IMR-90 (cell line): ENCODE data around the gene HSPA1L. TPM values are rescaled to one million over a fixed set of nuclear protein-coding genes. Genes with fewer than 3 reads are reported as not detected.

Experiments used
- ATAC-seq: fragments of 200-7000 bp; cut with Tn5 transposase; 2 replicates; pipeline ENCODE4 v1.9.1; 2020; ENCODE audit warnings: low read depth, mild to moderate bottlenecking, moderate library complexity
- BruUV-seq: library from RNA; stranded (reverse); fragments of 400-500 nt; replicated peaks from 2 replicates; lab custom pipeline; 2021; lab: Mats Ljungman, UMichigan
- CTCF ChIA-PET: fragments of 300-600 bp; formaldehyde crosslinking; extraction: SDS; loops from one replicate; lab custom pipeline; 2021; ENCODE audit warnings: antibody characterized with exemption; lab: Yijun Ruan, JAX
- POLR2A ChIA-PET: fragments of 300-600 bp; sonication (Branson Sonifier 250); formaldehyde crosslinking; loops from one replicate; lab custom pipeline; 2022; ENCODE audit warnings: antibody characterized with exemption; ENCODE audit not compliant: unreplicated experiment; lab: Charles Lee
- DNase-seq: peaks from one replicate; pipeline ENCODE4 v3.0.0; 2013
- H2AFZ ChIP-seq: replicated peaks from 2 replicates; pipeline ENCODE3; 2013; ENCODE audit warnings: low read length, mild to moderate bottlenecking; ENCODE audit not compliant: poor library complexity
- H2AK5ac ChIP-seq: 2 replicates; pipeline ENCODE4 v1.6.1; 2013; ENCODE audit warnings: low read depth, low read length, inconsistent platforms
- H2AK9ac ChIP-seq: replicated peaks from 2 replicates; pipeline ENCODE3; 2013; ENCODE audit warnings: mild to moderate bottlenecking, low read depth, low read length, moderate library complexity; ENCODE audit not compliant: poor library complexity
- H2BK120ac ChIP-seq: 2 replicates; pipeline ENCODE4 v1.6.1; 2013; ENCODE audit warnings: low read depth, low read length, inconsistent platforms
- H2BK15ac ChIP-seq: 3 replicates; pipeline ENCODE4 v1.6.1; 2013; ENCODE audit warnings: low read depth, low read length, inconsistent platforms
- H2BK20ac ChIP-seq: 2 replicates; pipeline ENCODE4 v1.6.1; 2013; ENCODE audit warnings: low read depth, mild to moderate bottlenecking, inconsistent platforms, low read length, moderate library complexity
- H2BK5ac ChIP-seq: 2 replicates; pipeline ENCODE4 v1.6.1; 2013; ENCODE audit warnings: mild to moderate bottlenecking, low read depth, low read length, inconsistent platforms; ENCODE audit not compliant: poor library complexity, severe bottlenecking
- H3K14ac ChIP-seq: replicated peaks from 2 replicates; pipeline ENCODE4 v1.6.1; 2013; ENCODE audit warnings: low read depth, low read length, inconsistent platforms
- H3K18ac ChIP-seq: 2 replicates; pipeline ENCODE4 v1.6.1; 2013; ENCODE audit warnings: low read depth, low read length, control low read depth
- H3K23ac ChIP-seq: 2 replicates; pipeline ENCODE4 v1.6.1; 2013; ENCODE audit warnings: low read depth, low read length, inconsistent platforms
- H3K27ac ChIP-seq: 2 replicates; pipeline ENCODE4 v1.5.1; 2013; ENCODE audit warnings: mild to moderate bottlenecking, control low read depth, low read length; ENCODE audit not compliant: insufficient read depth
- H3K27me3 ChIP-seq: 2 replicates; pipeline ENCODE4 v1.6.1; 2013; ENCODE audit warnings: low read length; ENCODE audit not compliant: control insufficient read depth, insufficient read depth
- H3K36me3 ChIP-seq: 2 replicates; pipeline ENCODE4 v1.6.1; 2013; ENCODE audit warnings: low read length, mixed read lengths; ENCODE audit not compliant: control insufficient read depth, insufficient read depth
- H3K4ac ChIP-seq: 2 replicates; pipeline ENCODE4 v1.6.1; 2013; ENCODE audit warnings: low read depth, low read length, inconsistent platforms
- H3K4me1 ChIP-seq: 2 replicates; pipeline ENCODE4 v1.6.1; 2013; ENCODE audit warnings: low read length, mixed read lengths; ENCODE audit not compliant: control insufficient read depth, insufficient read depth
- H3K4me2 ChIP-seq: 2 replicates; pipeline ENCODE4 v1.6.1; 2013; ENCODE audit warnings: low read depth, mild to moderate bottlenecking, control low read depth, low read length, moderate library complexity
- H3K4me3 ChIP-seq: 2 replicates; pipeline ENCODE4 v1.5.1; 2013; ENCODE audit warnings: low read depth, mild to moderate bottlenecking, control low read depth, low read length, moderate library complexity; ENCODE audit not compliant: insufficient read depth
- H3K56ac ChIP-seq: 2 replicates; pipeline ENCODE4 v1.6.1; 2013; ENCODE audit warnings: low read length, inconsistent platforms; ENCODE audit not compliant: insufficient read depth; ENCODE audit errors: extremely low read depth
- H3K79me1 ChIP-seq, 2 experiments: 2 replicates each; pipeline ENCODE4 v1.6.1; 2013; ENCODE audit warnings: low read length in 2 of 2, inconsistent platforms in 1 of 2, low read depth in 1 of 2
- H3K9ac ChIP-seq: 2 replicates; pipeline ENCODE4 v1.6.1; 2013; ENCODE audit warnings: low read depth, low read length, control low read depth
- H3K9me1 ChIP-seq: 2 replicates; pipeline ENCODE4 v1.6.1; 2013; ENCODE audit warnings: low read length, inconsistent platforms; ENCODE audit not compliant: insufficient read depth
- H3K9me3 ChIP-seq: 2 replicates; pipeline ENCODE4 v1.6.1; 2013; ENCODE audit warnings: low read length; ENCODE audit not compliant: control insufficient read depth, insufficient read depth
- H4K20me1 ChIP-seq: 2 replicates; pipeline ENCODE4 v1.6.1; 2013; ENCODE audit warnings: low read length, inconsistent platforms; ENCODE audit not compliant: insufficient read depth
- H4K5ac ChIP-seq: 2 replicates; pipeline ENCODE4 v1.6.1; 2013; ENCODE audit warnings: mild to moderate bottlenecking, low read depth, low read length, control low read depth
- H4K8ac ChIP-seq, 2 experiments: 2 replicates each; pipeline ENCODE4 v1.6.1; 2013; ENCODE audit warnings: low read depth in 2 of 2, low read length in 2 of 2, control low read depth in 1 of 2, inconsistent platforms in 1 of 2
- H4K91ac ChIP-seq: 2 replicates; pipeline ENCODE4 v1.6.1; 2013; ENCODE audit warnings: low read depth, low read length, inconsistent platforms; ENCODE audit not compliant: insufficient read depth
- BHLHE40 ChIP-seq: fragments of 150-350 bp; IDR thresholded peaks from 2 replicates; pipeline ENCODE4 v1.6.1; 2016; ENCODE audit warnings: mild to moderate bottlenecking, low read depth, low read length
- CEBPB ChIP-seq: IDR thresholded peaks from 2 replicates; pipeline ENCODE4 v1.6.1; 2012; ENCODE audit warnings: low read depth, low read length, improper control_type of control experiment
- CHD1 ChIP-seq: IDR thresholded peaks from 2 replicates; pipeline ENCODE4 v1.6.1; 2012; ENCODE audit warnings: low read depth, low read length, improper control_type of control experiment
- CTCF ChIP-seq: conservative IDR thresholded peaks from 2 replicates; pipeline ENCODE4 v1.5.1; 2012; ENCODE audit warnings: mild to moderate bottlenecking, low read depth, low read length, improper control_type of control experiment
- FOS ChIP-seq: fragments of 150-350 bp; IDR thresholded peaks from 2 replicates; pipeline ENCODE4 v1.6.1; 2016; ENCODE audit warnings: low read depth, low read length
- MAFK ChIP-seq: IDR thresholded peaks from 2 replicates; pipeline ENCODE4 v1.6.1; 2012; ENCODE audit warnings: low read depth, low read length, improper control_type of control experiment
- MAZ ChIP-seq: IDR thresholded peaks from 2 replicates; pipeline ENCODE4 v1.6.1; 2012; ENCODE audit warnings: low read depth, mild to moderate bottlenecking, low read length, improper control_type of control experiment, moderate library complexity, borderline replicate concordance
- MXI1 ChIP-seq: IDR thresholded peaks from 2 replicates; pipeline ENCODE4 v1.6.1; 2012; ENCODE audit warnings: low read depth, mild to moderate bottlenecking, low read length, moderate library complexity, borderline replicate concordance
- NFE2L2 ChIP-seq: fragments of 150-350 bp; IDR thresholded peaks from 2 replicates; pipeline ENCODE4 v1.6.1; 2016; ENCODE audit warnings: low read depth, mild to moderate bottlenecking, low read length
- POLR2A ChIP-seq: IDR thresholded peaks from 2 replicates; pipeline ENCODE4 v1.6.1; 2012; ENCODE audit warnings: mild to moderate bottlenecking, low read depth, low read length
- RAD21 ChIP-seq: IDR thresholded peaks from 2 replicates; pipeline ENCODE4 v1.6.1; 2012; ENCODE audit warnings: low read length, improper control_type of control experiment
- RCOR1 ChIP-seq: IDR thresholded peaks from 2 replicates; pipeline ENCODE4 v1.6.1; 2012; ENCODE audit warnings: mild to moderate bottlenecking, low read length, improper control_type of control experiment; ENCODE audit not compliant: insufficient replicate concordance
- RFX5 ChIP-seq: IDR thresholded peaks from 2 replicates; pipeline ENCODE4 v1.8.0; 2012; ENCODE audit warnings: low read depth, mild to moderate bottlenecking, low read length, moderate library complexity
- SMC3 ChIP-seq: fragments of 150-350 bp; IDR thresholded peaks from 2 replicates; pipeline ENCODE4 v1.6.1; 2016; ENCODE audit warnings: low read depth, mild to moderate bottlenecking, antibody characterized with exemption, low read length, moderate library complexity
- USF2 ChIP-seq: fragments of 150-350 bp; IDR thresholded peaks from 2 replicates; pipeline ENCODE4 v1.6.1; 2017; ENCODE audit warnings: mild to moderate bottlenecking, antibody characterized with exemption, low read length, low read depth
- WGBS, 2 experiments: methylation state at CpG; one replicate each; pipeline versions ENCODE4 v1.1.5 to v1.1.7; 2013; ENCODE audit warnings: missing lambda C conversion rate in 2 of 2; ENCODE audit not compliant: insufficient read length in 1 of 2; ENCODE audit errors: extremely low coverage in 2 of 2; 5-methylcytosine and 5-hydroxymethylcytosine counted together
- dilution Hi-C: fragments of 300-500 bp; cut with HindIII; formaldehyde crosslinking; loops from one replicate; pipeline ENCODE4 v1.14.3; 2018; ENCODE audit warnings: low sequenced_read_pairs; ENCODE audit not compliant: unreplicated experiment
- in situ Hi-C: fragments of 300-500 bp; cut with MboI; formaldehyde crosslinking; loops from 3 replicates; pipeline ENCODE4 v1.14.3; 2019; ENCODE audit warnings: low sequenced_read_pairs, inconsistent platforms, mixed read lengths
- intact Hi-C: fragments of 100-400 bp; cut with micrococcal nuclease; formaldehyde crosslinking; loops from 2 replicates; pipeline ENCODE4 v1.10.0; 2022
- polyA plus RNA-seq, 3 experiments: library from polyadenylated mRNA; depleted of rRNA; stranded (reverse); fragments of >200 nt; gene quantifications; 2 replicates each; pipeline ENCODE4 v1.2.3, GENCODE V29; 2012; ENCODE audit warnings: low replicate concordance in 1 of 3
- total RNA-seq: library from RNA; depleted of rRNA; stranded (reverse); fragments of >200 nt; gene quantifications from 2 replicates; pipeline ENCODE4 v1.2.3, GENCODE V29; 2012

The HSPA1L gene
- total and polyA plus RNA-seq, 2 of the 4 experiments (the other 2 are of a cell fraction) = 0.97 to 1.3 TPM

GRCh38 chr6:31806470-31807272, 8.4 kb downstream of the HSPA1L start, which contains the start of gene LSM2:
Gene LSM2 (minus strand): TSS chr6:31806966. CDS start chr6:31806757, 209 bp downstream.
- no peak within 1 kb of the TSS for H2BK120ac ChIP-seq
- in situ Hi-C loops (no loop called here), dilution Hi-C loops (no loop called here), intact Hi-C loops (no loop called here)
- H3K79me1 ChIP-seq = peaks cover 15 to 29% of the 10 kb centered on the region in 2 experiments
- H4K8ac ChIP-seq = peak within 1 kb of the TSS; percentile 55 to 86
- H4K5ac ChIP-seq = peak within 1 kb of the TSS; percentile 43
- peaks cover 2% of the 10 kb centered on the region; the same call in 1 of the 2 replicates for H3K36me3 ChIP-seq
- H3K27me3 ChIP-seq = no peaks in the 10 kb centered on the region
- peak within 1 kb of the TSS; percentile 82 for H2AK5ac ChIP-seq
- peak within 1 kb of the TSS; percentile 68 for H3K14ac ChIP-seq
- H3K27ac ChIP-seq = peak within 1 kb of the TSS; percentile 46
- H3K9me3 ChIP-seq = no peaks in the 10 kb centered on the region
- H4K20me1 ChIP-seq = no peaks in the 10 kb centered on the region
- peaks cover 3% of the 10 kb centered on the region; the same call in 1 of the 2 replicates for H3K4me1 ChIP-seq
- no peak within 1 kb of the TSS for H2BK20ac ChIP-seq
- H3K9me1 ChIP-seq = no peaks in the 10 kb centered on the region; the same call in 1 of the 2 replicates
- H3K4me2 ChIP-seq = peak within 1 kb of the TSS; percentile 90
- peak within 1 kb of the TSS; percentile 57 for H3K4me3 ChIP-seq
- peak within 1 kb of the TSS; percentile 90 for H3K9ac ChIP-seq
- no TSS peak for BruUV-seq
- H2BK15ac ChIP-seq = no peak within 1 kb of the TSS
- peak within 1 kb of the TSS; percentile 94 for H3K56ac ChIP-seq
- ChIA-PET POLR2A (interaction anchor here (0.5 to 1.0 kb wide), 5 partner anchors 9 to 133 kb away, joined by 3 to 11 read pairs (median 5); partner anchors contain the start of genes HSPA1A, HSPA1B and HSPA1L), CTCF (interaction anchor here (1.1 to 2.5 kb wide), 2 partner anchors 11 to 16 kb away, joined by 3 to 10 read pairs; partner anchors contain the start of gene VARS1)
- H3K4ac ChIP-seq = peak within 1 kb of the TSS; percentile 90
- 2% methylated on average over 10 of the region's 51 CpGs; no CpG with 5 or more reads in 1 of the 2 experiments for WGBS, 2 experiments
- peak within 1 kb of the TSS; percentile 65 for H3K23ac ChIP-seq
- H4K91ac ChIP-seq = peak within 1 kb of the TSS; percentile 79
- DNase-seq (peak; percentile 96), ATAC-seq (peak; percentile 100)
- H3K18ac ChIP-seq = peak within 1 kb of the TSS; percentile 20; the same call in 1 of the 2 replicates
- H2BK5ac ChIP-seq = peak within 1 kb of the TSS; percentile 86
- H2AFZ ChIP-seq = peak within 1 kb of the TSS; percentile 90
- peak within 1 kb of the TSS; percentile 86 for H2AK9ac ChIP-seq
- TF ChIP-seq SMC3 (0 out of 2 replicates have a peak, but pooled peaks have one; percentile 7), USF2 (no peak; the same call in 1 of the 2 replicates), FOS (no peak), CEBPB (no peak), CTCF (peak; percentile 28; the same call in 1 of the 2 replicates), RCOR1 (no peak), BHLHE40 (no peak), POLR2A (peak; percentile 51; the same call in 1 of the 2 replicates), RFX5 (no peak), MAFK (no peak), RAD21 (0 out of 2 replicates have a peak, but pooled peaks have one; percentile 0), NFE2L2 (no peak), MAZ (peak; percentile 72; the same call in 1 of the 2 replicates), CHD1 (no peak), MXI1 (peak; percentile 68; the same call in 1 of the 2 replicates)
